Testis (tissue), 3 donors: ENCODE measurements around the gene ZMYND11. TPM values are rescaled to one million over a fixed set of nuclear protein-coding genes. Genes with fewer than 3 reads are reported as not detected.

Experiments used
- DNase-seq: peaks from one replicate; pipeline ENCODE4 v3.0.0-alpha.2; 2019
- H3K27ac ChIP-seq, 2 donors: fragments of 200-600 bp; sonication (generic); one replicate each; pipeline ENCODE4 v1.5.1; 2019
- H3K27me3 ChIP-seq: fragments of 200-600 bp; sonication (generic); one replicate; pipeline ENCODE4 v1.5.1; 2019
- H3K36me3 ChIP-seq: fragments of 200-600 bp; sonication (generic); one replicate; pipeline ENCODE4 v1.5.1; 2017; ENCODE audit warnings: low read depth; ENCODE audit errors: missing control alignments
- H3K4me1 ChIP-seq: fragments of 200-600 bp; sonication (generic); one replicate; pipeline ENCODE4 v1.5.1; 2019
- H3K4me3 ChIP-seq, 2 donors: fragments of 200-600 bp; sonication (generic); one replicate each; pipeline ENCODE4 v1.5.1; 2017 to 2019
- H3K9me3 ChIP-seq: fragments of 200-600 bp; sonication (generic); one replicate; pipeline ENCODE4 v1.5.1; 2017
- POLR2A ChIP-seq: fragments of 450-650 bp; IDR thresholded peaks from one replicate; pipeline ENCODE4 v1.6.1; 2017; ENCODE audit warnings: antibody characterized with exemption, mild to moderate bottlenecking, moderate library complexity
- WGBS, 2 donors: methylation state at CpG; one replicate each; pipeline ENCODE4 v1.1.5; 2018; 5-methylcytosine and 5-hydroxymethylcytosine counted together
- intact Hi-C: fragments of 100-400 bp; cut with DNase I; formaldehyde crosslinking; loops from one replicate; pipeline ENCODE4 v1.15.1; 2023; ENCODE audit warnings: low total_unique reads
- polyA plus RNA-seq: library from polyadenylated mRNA; stranded (reverse); fragments of 350-450 nt; fragmentation: Illumina TruSeq; extraction: RNeasy Lipid Tissue Mini Kit (QIAGEN cat#74804); gene quantifications from one replicate; pipeline ENCODE4 v1.2.3, GENCODE V29; 2014; ENCODE audit warnings: low read depth, low replicate concordance; ENCODE audit not compliant: insufficient read depth
- total RNA-seq, 2 donors: library from RNA; depleted of rRNA; stranded (reverse); fragments of >200 nt; gene quantifications; one replicate each; pipeline ENCODE4 v1.2.3, GENCODE V29; 2016
- TF ChIP-seq, protein P1 (sequence below), 3 experiments: fragments of 450-650 bp in 2 of 3; fragments of 200-600 bp in 1 of 3; sonication (generic) in 1 of 3; IDR thresholded peaks; one replicate each; pipeline ENCODE4 v1.5.1; 2016 to 2019; ENCODE audit warnings: antibody characterized with exemption in 3 of 3, mild to moderate bottlenecking in 2 of 3, moderate library complexity in 1 of 3

ZMYND11 gene
- total and polyA plus RNA-seq, 3 donors from 2014 or later: 55.8 to 66.2 (median 61.0) TPM

GRCh38 chr10:234708-235406 is 99.6 kb downstream of the ZMYND11 start:
- Histone ChIP-seq H3K4me1 (no peaks in the 10 kb centered on the region), H3K4me3 (no peak overlapping the region), H3K27ac (no peak overlapping the region), H3K27me3 (no peaks in the 10 kb centered on the region), H3K9me3 (no peaks in the 10 kb centered on the region), H3K36me3 (peaks cover 3% of the 10 kb centered on the region)
- intact Hi-C loops: no loop called here
- 89 to 91% methylated on average over 9 of the region's 9 CpGs for WGBS, 2 donors
- no peak for TF ChIP-seq POLR2A
- TF ChIP-seq, protein P1, sequence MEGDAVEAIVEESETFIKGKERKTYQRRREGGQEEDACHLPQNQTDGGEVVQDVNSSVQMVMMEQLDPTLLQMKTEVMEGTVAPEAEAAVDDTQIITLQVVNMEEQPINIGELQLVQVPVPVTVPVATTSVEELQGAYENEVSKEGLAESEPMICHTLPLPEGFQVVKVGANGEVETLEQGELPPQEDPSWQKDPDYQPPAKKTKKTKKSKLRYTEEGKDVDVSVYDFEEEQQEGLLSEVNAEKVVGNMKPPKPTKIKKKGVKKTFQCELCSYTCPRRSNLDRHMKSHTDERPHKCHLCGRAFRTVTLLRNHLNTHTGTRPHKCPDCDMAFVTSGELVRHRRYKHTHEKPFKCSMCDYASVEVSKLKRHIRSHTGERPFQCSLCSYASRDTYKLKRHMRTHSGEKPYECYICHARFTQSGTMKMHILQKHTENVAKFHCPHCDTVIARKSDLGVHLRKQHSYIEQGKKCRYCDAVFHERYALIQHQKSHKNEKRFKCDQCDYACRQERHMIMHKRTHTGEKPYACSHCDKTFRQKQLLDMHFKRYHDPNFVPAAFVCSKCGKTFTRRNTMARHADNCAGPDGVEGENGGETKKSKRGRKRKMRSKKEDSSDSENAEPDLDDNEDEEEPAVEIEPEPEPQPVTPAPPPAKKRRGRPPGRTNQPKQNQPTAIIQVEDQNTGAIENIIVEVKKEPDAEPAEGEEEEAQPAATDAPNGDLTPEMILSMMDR (IDR thresholded peaks at IDR 0.05): no peak
- no peak for DNase-seq

GRCh38 chr10:235915-236314 is 100.7 kb downstream of the ZMYND11 start:
- intact Hi-C loops: no loop called here
- no peak for DNase-seq

GRCh38 chr10:239109-239508 is 103.9 kb downstream of the ZMYND11 start:
- no peak for TF ChIP-seq POLR2A
- TF ChIP-seq, protein P1 (IDR thresholded peaks at IDR 0.05): no peak
- Histone ChIP-seq H3K9me3 (no peaks in the 10 kb centered on the region), H3K4me1 (no peaks in the 10 kb centered on the region), H3K27me3 (no peaks in the 10 kb centered on the region), H3K36me3 (peaks cover 3% of the 10 kb centered on the region), H3K4me3 (no peak overlapping the region), H3K27ac (no peak overlapping the region)
- DNase-seq: no peak
- 94 to 95% methylated on average over 6 of the region's 6 CpGs for WGBS, 2 donors
- intact Hi-C loops: no loop called here

More at GRCh38 chr10:235915-236314, 100.7 kb downstream of the ZMYND11 start:
- peaks cover 3% of the 10 kb centered on the region for H3K36me3 ChIP-seq
- no peaks in the 10 kb centered on the region for H3K9me3 ChIP-seq
- 81 to 87% methylated on average over 3 of the region's 3 CpGs for WGBS, 2 donors
- no peak overlapping the region for H3K4me3 ChIP-seq
- no peak overlapping the region for H3K27ac ChIP-seq
- H3K4me1 ChIP-seq: no peaks in the 10 kb centered on the region
- no peaks in the 10 kb centered on the region for H3K27me3 ChIP-seq
- TF ChIP-seq, protein P1 (IDR thresholded peaks at IDR 0.05): no peak
- TF ChIP-seq POLR2A: no peak

GRCh38 chr10:241451-241850 is 106.2 kb downstream of the ZMYND11 start:
- no peak for DNase-seq
- no peaks in the 10 kb centered on the region for H3K27me3 ChIP-seq
- H3K36me3 ChIP-seq: peaks cover 3% of the 10 kb centered on the region
- 46 to 58% methylated on average over 6 of the region's 6 CpGs for WGBS, 2 donors
- no peak overlapping the region for H3K27ac ChIP-seq
- TF ChIP-seq, protein P1 (IDR thresholded peaks at IDR 0.05): no peak
- no peak for TF ChIP-seq POLR2A
- intact Hi-C loops: no loop called here
- no peak overlapping the region for H3K4me3 ChIP-seq
- no peaks in the 10 kb centered on the region for H3K9me3 ChIP-seq
- H3K4me1 ChIP-seq: no peaks in the 10 kb centered on the region
